Stimulated activated effector memory CD8-positive, alpha-beta T cell treated with anti-CD3 and anti-CD28 coated beads, Interleukin-12 subunit alpha, Interleukin-12 subunit beta, amount 100 ng/mL, for 72 hours (primary cell): ENCODE measurements around the gene IL9.

ENCODE experiments used
- ATAC-seq: fragments of 150-1000 bp; cut with Tn5 transposase; 2 replicates; pipeline ENCODE4 v1.10.0; 2021
- DNase-seq, 2 donors: peaks; one replicate each; pipeline ENCODE4 v3.0.0; 2021 to 2022; ENCODE audit warnings: low spot score in 2 of 2
- H3K27ac Mint-ChIP-seq: one replicate; pipeline ENCODE4 v1.8.0; 2022; ENCODE audit warnings: mild to moderate bottlenecking, mixed read lengths
- H3K36me3 Mint-ChIP-seq: one replicate; pipeline ENCODE4 v1.8.0; 2022; ENCODE audit warnings: mild to moderate bottlenecking, mixed read lengths
- H3K4me1 Mint-ChIP-seq: one replicate; pipeline ENCODE4 v1.8.0; 2022; ENCODE audit warnings: mixed read lengths
- H3K4me3 Mint-ChIP-seq: one replicate; pipeline ENCODE4 v1.8.0; 2022; ENCODE audit warnings: mild to moderate bottlenecking, mixed read lengths
- H3K9me3 Mint-ChIP-seq: one replicate; pipeline ENCODE4 v1.8.0; 2022; ENCODE audit warnings: mixed read lengths

Gene IL9

DNA sequence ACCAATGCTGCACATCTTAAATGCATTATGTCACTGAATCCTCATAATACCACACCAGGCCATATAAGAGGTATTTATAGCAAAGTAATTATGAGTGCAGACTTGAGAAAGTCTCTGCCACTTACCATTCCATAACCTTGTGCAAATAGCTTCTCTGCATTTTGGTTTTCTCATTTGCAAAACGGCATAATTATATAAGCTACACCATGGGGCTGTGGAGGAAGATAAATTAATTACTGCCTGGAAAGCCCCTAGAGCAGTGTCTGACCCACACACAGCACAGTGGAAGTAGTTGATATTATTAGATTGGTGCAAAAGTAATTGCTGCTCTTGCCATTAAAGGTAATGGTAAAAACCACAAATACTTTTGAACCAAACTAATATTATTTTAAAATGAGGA, 9.5 kb upstream of the IL9 start:
- Mint-ChIP-seq H3K27ac (no peak overlapping the region), H3K9me3 (no peaks in the 10 kb centered on the region), H3K4me3 (no peak overlapping the region), H3K36me3 (no peaks in the 10 kb centered on the region), H3K4me1 (no peaks in the 10 kb centered on the region)
- DNase-seq, result no peak
- ATAC-seq, result no peak

DNA sequence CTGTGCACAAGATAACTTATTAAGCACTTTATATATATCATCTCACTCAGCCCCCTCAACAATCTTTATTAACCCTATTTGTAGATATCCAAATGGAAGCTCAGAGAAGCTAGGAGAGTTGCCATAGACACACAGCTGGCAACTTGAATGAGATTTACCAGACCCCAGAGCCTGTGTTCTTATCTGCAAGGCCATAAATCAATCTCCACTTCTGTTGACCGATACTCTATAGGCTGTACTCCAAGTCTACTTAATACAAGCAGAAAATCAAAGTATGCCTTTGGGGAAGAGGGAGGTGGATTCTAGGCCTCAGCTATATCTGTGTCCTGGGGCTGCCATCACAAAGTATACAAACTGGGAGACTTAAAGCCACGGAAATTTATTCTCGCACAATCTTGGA, 6.0 kb upstream of the IL9 start:
- H3K36me3 Mint-ChIP-seq, result no peaks in the 10 kb centered on the region
- H3K27ac Mint-ChIP-seq, result no peak overlapping the region
- ATAC-seq, result no peak
- no peaks in the 10 kb centered on the region for H3K4me1 Mint-ChIP-seq
- H3K9me3 Mint-ChIP-seq, result no peaks in the 10 kb centered on the region
- no peak overlapping the region for H3K4me3 Mint-ChIP-seq
- DNase-seq, result peak in 1 of 2 donors; percentile 34

DNA sequence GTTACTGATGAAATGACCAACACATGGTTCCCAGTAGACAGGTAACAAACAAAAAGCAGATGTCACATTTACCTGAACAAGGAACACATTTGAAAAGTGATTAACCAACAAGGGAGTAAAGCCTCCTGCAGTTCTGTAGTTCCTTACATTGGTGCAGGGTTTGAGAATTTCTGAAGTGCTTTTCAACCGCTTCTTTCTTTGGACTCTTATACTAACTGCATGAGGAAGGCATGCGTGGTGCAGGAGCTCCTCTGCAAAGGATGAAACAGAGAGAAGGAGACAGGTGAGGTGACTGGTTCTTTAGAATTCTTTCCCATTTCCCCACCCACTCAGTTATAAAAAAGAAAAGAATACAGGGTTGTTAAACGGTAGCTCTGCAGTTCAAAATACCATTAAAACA, 4.6 kb upstream of the IL9 start:
- Mint-ChIP-seq H3K4me1 (peaks cover 10% of the 10 kb centered on the region), H3K9me3 (no peaks in the 10 kb centered on the region), H3K36me3 (no peaks in the 10 kb centered on the region), H3K27ac (no peak overlapping the region), H3K4me3 (no peak overlapping the region)
- ATAC-seq (no peak), DNase-seq (no peak)

DNA sequence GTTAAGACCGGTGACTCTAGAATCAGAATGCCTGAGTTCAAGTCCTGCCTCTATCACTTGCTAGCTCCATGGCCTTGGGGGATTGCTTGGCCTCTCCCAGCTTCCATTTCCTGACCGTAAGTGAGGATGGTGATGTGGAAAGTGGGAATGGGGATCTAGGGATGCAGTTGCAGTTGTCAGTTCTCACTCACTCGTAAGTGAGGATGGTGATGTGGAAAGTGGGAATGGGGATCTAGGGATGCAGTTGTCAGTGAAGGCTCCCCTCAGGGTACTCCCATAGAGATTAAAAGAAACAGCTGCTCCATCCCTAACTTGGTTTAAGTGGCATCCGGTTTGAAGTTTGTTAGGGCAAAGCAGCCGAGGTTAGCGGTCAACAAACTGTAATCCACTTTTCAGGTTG, 3.0 kb upstream of the IL9 start:
- Mint-ChIP-seq H3K36me3 (no peaks in the 10 kb centered on the region), H3K4me1 (peaks cover 14% of the 10 kb centered on the region), H3K9me3 (no peaks in the 10 kb centered on the region), H3K4me3 (no peak overlapping the region), H3K27ac (no peak overlapping the region)
- ATAC-seq (no peak), DNase-seq (no peak)

DNA sequence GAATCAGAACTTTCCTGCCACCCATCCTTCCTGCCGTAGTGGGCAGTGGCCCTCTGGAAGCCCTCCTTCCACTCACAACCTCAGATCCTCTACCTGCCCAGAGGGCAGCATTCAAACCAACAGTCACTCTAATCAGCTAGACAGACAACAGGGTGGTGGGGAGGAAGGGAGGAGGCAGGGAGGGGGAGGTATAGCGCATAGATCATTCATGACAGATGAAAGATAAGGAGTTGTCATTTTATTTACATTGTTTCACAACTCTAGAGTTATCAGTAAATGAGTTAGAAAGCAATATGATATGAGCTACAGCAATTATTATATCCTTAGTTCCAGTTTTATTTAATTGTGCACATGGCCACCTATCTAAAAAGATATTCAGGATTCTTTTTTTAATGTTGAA, 852 bp downstream of the IL9 start:
- H3K27ac Mint-ChIP-seq, result no peak overlapping the region
- H3K4me1 Mint-ChIP-seq, result peaks cover 30% of the 10 kb centered on the region
- H3K9me3 Mint-ChIP-seq, result no peaks in the 10 kb centered on the region
- H3K36me3 Mint-ChIP-seq, result peaks cover 7% of the 10 kb centered on the region
- no peak for ATAC-seq
- DNase-seq, result no peak
- H3K4me3 Mint-ChIP-seq, result no peak overlapping the region

DNA sequence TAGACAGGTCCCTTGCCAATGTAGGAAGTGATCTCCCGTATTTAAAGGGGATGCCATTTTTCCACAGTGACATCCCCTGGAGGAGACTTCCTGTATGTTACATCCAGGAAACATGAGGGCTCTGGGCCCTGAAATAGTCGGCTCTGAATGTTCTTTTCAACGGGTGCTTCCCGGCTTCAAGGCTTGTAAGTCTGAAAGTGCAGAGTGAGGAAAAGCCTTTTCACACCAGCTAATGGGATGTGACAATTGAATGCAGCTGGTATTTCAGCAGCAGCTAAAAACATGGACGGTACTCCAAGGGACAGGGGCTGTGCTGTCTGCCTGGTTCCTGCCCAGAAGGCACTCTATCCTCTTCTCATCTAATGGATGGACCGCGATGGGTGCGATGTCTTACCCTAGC, 1.4 kb downstream of the IL9 start:
- H3K4me3 Mint-ChIP-seq, result no peak overlapping the region
- DNase-seq (no peak), ATAC-seq (no peak)
- H3K36me3 Mint-ChIP-seq, result peaks cover 7% of the 10 kb centered on the region
- no peaks in the 10 kb centered on the region for H3K9me3 Mint-ChIP-seq
- peaks cover 30% of the 10 kb centered on the region for H3K4me1 Mint-ChIP-seq
- H3K27ac Mint-ChIP-seq, result no peak overlapping the region

DNA sequence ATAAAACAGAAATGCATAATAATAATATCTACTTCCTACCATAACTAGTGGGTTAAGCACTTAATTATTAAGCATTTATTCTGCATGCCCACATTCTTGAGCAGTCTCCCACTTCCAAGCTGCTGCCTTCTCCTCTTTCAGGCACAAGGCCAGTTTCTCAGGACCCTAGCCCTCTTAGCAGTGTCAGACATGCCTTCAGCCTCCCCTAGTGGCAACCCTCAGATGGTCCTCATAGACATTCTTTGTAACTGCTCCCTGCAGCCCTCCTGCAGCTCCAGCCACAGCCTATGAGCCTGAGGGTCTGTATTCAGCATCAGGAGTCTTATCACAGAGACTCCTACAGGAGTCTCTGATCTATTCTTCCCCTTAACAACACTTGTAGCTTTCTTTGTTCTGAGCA, 3.9 kb downstream of the IL9 start:
- H3K27ac Mint-ChIP-seq, result no peak overlapping the region
- H3K9me3 Mint-ChIP-seq, result no peaks in the 10 kb centered on the region
- no peak overlapping the region for H3K4me3 Mint-ChIP-seq
- peaks cover 7% of the 10 kb centered on the region for H3K36me3 Mint-ChIP-seq
- peaks cover 38% of the 10 kb centered on the region for H3K4me1 Mint-ChIP-seq
- ATAC-seq (no peak), DNase-seq (no peak)

DNA sequence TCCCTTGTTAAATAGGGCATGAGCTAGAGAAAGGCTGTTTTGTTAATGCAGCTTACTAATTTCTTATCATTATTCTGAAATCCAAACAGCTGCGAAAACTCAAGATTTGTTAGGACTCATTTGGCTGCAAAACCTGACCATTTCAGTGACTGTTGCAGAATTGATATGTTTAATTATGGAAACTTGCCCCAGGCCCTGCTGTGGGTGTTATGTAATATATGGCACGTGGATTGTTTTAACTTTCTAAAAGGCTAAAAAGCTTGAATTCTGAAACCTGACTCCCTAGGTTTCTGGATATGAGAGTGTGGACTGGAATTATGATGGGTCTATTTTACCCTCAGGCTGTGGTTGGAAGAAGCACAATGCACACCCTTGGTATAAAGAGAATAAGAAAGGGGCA, 4.4 kb downstream of the IL9 start:
- peaks cover 7% of the 10 kb centered on the region for H3K36me3 Mint-ChIP-seq
- no peaks in the 10 kb centered on the region for H3K9me3 Mint-ChIP-seq
- ATAC-seq, result no peak
- H3K27ac Mint-ChIP-seq, result peak overlapping the region; percentile 67
- H3K4me1 Mint-ChIP-seq, result peaks cover 37% of the 10 kb centered on the region
- DNase-seq, result no peak
- H3K4me3 Mint-ChIP-seq, result no peak overlapping the region

DNA sequence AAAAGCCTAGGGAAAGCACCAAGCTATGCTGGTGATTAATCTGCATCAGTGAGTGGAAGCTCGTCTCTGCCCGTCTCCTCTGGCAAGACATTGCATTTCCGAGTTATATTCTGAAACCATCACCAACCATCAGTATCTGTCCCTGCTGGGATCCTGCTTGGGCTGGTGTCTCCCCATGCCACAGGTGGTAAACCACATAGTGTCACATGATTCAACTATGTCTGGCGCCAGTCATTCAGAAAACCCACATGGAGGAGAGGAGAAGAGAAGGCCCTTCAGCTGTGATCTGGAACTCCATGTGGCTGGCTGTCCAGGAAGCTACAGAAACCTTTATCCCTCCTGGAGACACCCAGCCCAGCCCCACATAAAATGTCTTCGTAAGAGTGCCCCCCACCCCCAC, 4.8 kb downstream of the IL9 start:
- H3K9me3 Mint-ChIP-seq, result no peaks in the 10 kb centered on the region
- peak; percentile 42 to 88 for DNase-seq
- H3K36me3 Mint-ChIP-seq, result peaks cover 7% of the 10 kb centered on the region
- no peak overlapping the region for H3K4me3 Mint-ChIP-seq
- H3K27ac Mint-ChIP-seq, result peak overlapping the region; percentile 67
- ATAC-seq, result peak; percentile 94
- peaks cover 33% of the 10 kb centered on the region for H3K4me1 Mint-ChIP-seq

DNA sequence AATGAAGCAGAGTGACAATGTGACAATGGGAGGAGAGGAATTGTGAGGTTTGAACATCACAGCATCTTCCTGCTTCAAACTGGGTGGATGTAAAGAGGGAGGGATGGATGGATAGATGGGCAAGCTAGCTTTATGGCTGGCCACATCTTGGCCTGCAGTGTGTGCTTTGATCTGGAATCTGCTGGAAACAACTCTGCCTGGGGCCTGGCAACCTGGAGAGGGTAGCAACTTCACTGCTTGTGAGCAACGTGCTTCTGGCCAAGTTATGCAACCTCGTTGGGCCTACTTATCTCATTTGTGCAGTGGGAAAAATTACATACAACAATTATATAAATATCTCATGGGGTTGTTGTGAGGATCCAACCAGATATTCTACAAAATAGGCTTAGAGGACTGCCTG, 5.3 kb downstream of the IL9 start:
- no peak for ATAC-seq
- Mint-ChIP-seq H3K4me1 (peaks cover 28% of the 10 kb centered on the region), H3K4me3 (no peak overlapping the region)

DNA sequence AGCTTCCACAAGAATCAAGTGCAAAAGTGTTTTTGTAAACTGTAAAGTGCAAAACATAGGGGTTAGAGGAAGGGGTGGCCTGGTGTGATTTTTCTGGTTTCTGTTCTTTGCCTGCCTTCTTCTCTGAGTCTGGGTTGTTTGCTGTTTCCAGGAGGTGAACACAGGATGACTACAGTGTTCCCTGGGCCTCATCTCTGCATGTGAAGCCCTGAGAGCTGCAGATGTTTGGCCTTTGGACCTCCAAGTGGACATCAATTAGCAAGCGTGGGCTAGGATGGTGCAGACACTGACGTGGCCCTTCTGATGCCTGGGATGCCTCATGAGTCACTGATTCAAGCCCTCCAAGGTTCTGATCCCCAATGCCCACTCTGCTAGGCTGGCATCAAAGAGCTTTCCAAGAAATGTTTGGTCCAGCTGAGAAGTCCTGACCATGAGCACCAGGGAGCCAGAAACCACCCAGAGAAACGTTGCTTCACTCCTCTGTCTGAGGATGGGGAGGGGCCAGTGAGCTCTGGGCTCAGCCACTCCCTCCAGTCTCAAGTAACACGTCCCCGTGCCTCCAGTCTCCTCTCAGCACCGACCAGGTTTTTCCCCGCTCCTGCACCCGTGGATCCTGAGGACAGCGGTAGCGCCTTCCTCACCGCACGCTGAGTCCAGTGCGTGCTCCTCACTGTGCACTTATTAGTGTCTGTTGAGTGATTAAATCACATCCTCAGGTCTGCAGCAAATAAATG, 7.6 kb downstream of the IL9 start:
- H3K4me1 Mint-ChIP-seq, result peaks cover 24% of the 10 kb centered on the region
- H3K9me3 Mint-ChIP-seq, result no peaks in the 10 kb centered on the region
- DNase-seq (no peak), ATAC-seq (no peak)
- peak overlapping the region; percentile 50 for H3K27ac Mint-ChIP-seq
- no peak overlapping the region for H3K4me3 Mint-ChIP-seq
- peaks cover 7% of the 10 kb centered on the region for H3K36me3 Mint-ChIP-seq

More for the DNA sequence above, 5.3 kb downstream of the IL9 start:
- Mint-ChIP-seq H3K27ac (no peak overlapping the region), H3K36me3 (peaks cover 7% of the 10 kb centered on the region), H3K9me3 (no peaks in the 10 kb centered on the region)
- DNase-seq, result no peak

DNA sequence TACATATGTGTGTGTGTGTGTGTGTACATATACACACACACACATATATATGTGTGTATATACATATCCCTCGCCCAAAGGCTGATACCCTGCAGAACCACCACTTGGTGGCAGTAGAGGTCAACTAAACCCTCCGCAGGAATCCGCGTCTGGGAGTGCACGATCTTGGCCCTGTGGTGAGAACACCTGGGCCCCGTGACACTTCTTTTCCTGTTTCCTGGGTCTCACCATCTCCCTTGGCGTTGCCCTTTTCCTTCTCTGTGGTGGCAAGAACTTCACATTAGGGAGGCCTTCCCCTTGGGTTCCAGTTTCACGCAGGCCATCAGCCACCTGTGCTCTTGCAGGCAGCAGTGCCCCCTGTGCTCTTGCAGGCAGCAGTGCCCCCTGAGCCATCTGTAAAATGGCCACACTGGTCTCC, 8.2 kb downstream of the IL9 start:
- ATAC-seq (peak; percentile 76), DNase-seq (peak; percentile 47 to 81)
- Mint-ChIP-seq H3K4me3 (no peak overlapping the region), H3K9me3 (no peaks in the 10 kb centered on the region), H3K36me3 (peaks cover 7% of the 10 kb centered on the region), H3K27ac (peak overlapping the region; percentile 50), H3K4me1 (peaks cover 24% of the 10 kb centered on the region)

DNA sequence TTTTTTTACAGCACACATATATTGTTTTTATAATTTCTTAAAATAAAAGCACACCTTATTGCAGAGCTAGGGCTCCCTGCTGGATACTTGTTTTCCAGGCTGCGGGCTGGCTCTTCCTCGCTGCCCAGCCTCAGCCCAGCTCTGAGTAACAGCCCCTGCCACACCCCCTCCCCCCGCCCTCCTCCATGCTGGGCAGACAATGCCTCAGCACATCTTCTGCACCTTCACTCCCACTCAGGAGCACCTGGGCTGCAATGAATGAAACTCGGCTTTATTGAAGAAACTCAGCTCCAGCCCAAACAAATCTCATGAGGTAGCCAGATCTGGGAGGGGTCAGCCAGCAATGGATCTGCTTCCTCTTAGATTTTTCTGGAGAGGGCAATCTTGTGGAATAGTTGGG, 9.5 kb downstream of the IL9 start:
- Mint-ChIP-seq H3K4me3 (no peak overlapping the region), H3K36me3 (peaks cover 6% of the 10 kb centered on the region), H3K4me1 (peaks cover 14% of the 10 kb centered on the region), H3K27ac (no peak overlapping the region), H3K9me3 (no peaks in the 10 kb centered on the region)
- DNase-seq (no peak), ATAC-seq (no peak)

DNA sequence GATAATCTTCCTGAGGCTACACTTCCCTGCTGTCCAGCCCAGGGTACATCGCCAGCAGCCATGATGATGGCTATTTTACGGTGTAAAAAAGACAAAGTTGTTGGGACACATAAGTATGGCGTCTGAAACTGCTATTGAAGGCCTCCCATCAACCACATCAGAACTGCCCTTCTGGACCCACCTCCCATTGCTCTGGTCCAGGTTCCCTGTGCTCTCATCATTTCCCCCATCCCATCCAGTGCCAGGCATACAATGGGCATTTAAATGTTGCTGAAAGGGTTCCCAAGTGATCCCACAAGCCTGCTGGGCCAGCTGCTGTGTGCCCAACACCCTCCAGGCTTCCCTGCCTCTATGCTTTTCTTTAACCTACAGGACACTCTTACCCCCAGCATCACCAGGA, 10.6 kb downstream of the IL9 start:
- H3K27ac Mint-ChIP-seq, result no peak overlapping the region
- no peaks in the 10 kb centered on the region for H3K36me3 Mint-ChIP-seq
- H3K4me1 Mint-ChIP-seq, result peaks cover 9% of the 10 kb centered on the region
- DNase-seq (no peak), ATAC-seq (no peak)
- no peak overlapping the region for H3K4me3 Mint-ChIP-seq
- no peaks in the 10 kb centered on the region for H3K9me3 Mint-ChIP-seq

DNA sequence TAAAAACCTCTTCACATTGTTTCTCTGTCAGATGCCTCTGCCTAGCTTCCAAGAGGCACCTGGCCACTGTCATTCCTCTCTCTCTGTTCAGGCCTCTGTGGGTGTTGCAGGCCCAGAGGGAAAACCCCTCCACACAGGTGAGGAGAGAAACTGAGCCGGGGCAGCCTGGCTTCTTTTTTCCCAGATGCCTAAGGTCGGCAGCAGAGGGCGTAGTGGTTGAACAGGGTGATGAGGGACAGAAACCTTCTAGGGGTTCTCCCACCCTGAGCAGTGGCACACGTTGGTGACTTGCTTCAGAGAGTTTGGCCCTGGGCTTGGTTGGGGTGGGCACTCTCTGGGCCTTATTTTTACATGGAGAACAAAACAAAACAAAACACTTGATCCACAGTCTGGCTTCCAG, 12.2 kb downstream of the IL9 start:
- Mint-ChIP-seq H3K36me3 (no peaks in the 10 kb centered on the region), H3K9me3 (no peaks in the 10 kb centered on the region), H3K4me1 (peaks cover 9% of the 10 kb centered on the region), H3K27ac (no peak overlapping the region), H3K4me3 (no peak overlapping the region)
- no peak for ATAC-seq
- no peak for DNase-seq

DNA sequence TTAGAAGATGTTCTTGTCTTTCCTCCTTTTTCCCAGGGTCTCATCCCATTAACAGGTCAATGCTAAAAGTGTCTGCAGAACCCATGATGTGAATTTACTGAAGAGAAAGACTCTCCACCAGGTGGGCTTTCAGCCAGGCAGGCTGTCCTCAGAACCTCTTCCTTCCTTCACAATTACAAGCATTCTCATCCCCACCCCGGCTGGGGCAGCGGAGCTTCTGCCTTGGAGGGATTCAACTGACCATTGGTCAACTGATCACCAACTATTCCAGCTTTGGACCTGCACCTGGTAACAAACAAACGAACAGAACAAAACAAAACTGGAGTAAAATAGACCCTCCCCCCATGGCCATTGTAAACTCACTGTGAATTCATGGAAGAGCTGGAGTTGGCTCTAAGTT, 12.6 kb downstream of the IL9 start:
- no peak for DNase-seq
- peaks cover 8% of the 10 kb centered on the region for H3K4me1 Mint-ChIP-seq
- no peak for ATAC-seq
- H3K9me3 Mint-ChIP-seq, result no peaks in the 10 kb centered on the region
- no peaks in the 10 kb centered on the region for H3K36me3 Mint-ChIP-seq
- H3K27ac Mint-ChIP-seq, result no peak overlapping the region
- no peak overlapping the region for H3K4me3 Mint-ChIP-seq

DNA sequence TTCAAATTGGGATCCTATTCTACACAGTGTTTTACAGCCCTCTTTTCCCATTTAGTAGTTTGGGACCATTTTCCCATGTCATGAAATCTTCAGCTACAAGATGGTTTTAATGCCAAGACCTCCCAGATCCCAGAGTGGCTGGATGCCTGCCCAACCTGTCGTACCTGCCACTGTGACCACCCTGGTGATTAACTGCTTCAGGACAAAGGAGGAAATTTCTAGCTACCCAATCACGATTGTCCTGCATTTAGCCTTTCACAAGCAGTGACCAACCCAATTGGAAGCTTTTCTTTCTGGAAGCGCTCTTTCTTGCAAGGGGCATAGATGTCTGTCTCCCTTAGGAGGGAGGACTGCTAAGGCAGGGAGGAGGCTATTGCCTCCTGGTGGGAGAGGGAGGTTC, 13.8 kb downstream of the IL9 start:
- DNase-seq, result no peak
- Mint-ChIP-seq H3K4me1 (no peaks in the 10 kb centered on the region), H3K9me3 (no peaks in the 10 kb centered on the region), H3K4me3 (no peak overlapping the region), H3K36me3 (no peaks in the 10 kb centered on the region), H3K27ac (no peak overlapping the region)
- no peak for ATAC-seq
